GM20000 (cell line): Measurements from ENCODE around the gene SBF2.

Experiments
- DNase-seq: peaks from one replicate; pipeline ENCODE4 v3.0.0; 2012; ENCODE audit warnings: low spot score
- TF ChIP-seq, protein P1 (sequence below): IDR thresholded peaks from 2 replicates; pipeline ENCODE4 v1.5.1; 2012; ENCODE audit warnings: mild to moderate bottlenecking, control low read depth; ENCODE audit errors: extremely low read depth, missing control alignments

The SBF2 gene

DNA sequence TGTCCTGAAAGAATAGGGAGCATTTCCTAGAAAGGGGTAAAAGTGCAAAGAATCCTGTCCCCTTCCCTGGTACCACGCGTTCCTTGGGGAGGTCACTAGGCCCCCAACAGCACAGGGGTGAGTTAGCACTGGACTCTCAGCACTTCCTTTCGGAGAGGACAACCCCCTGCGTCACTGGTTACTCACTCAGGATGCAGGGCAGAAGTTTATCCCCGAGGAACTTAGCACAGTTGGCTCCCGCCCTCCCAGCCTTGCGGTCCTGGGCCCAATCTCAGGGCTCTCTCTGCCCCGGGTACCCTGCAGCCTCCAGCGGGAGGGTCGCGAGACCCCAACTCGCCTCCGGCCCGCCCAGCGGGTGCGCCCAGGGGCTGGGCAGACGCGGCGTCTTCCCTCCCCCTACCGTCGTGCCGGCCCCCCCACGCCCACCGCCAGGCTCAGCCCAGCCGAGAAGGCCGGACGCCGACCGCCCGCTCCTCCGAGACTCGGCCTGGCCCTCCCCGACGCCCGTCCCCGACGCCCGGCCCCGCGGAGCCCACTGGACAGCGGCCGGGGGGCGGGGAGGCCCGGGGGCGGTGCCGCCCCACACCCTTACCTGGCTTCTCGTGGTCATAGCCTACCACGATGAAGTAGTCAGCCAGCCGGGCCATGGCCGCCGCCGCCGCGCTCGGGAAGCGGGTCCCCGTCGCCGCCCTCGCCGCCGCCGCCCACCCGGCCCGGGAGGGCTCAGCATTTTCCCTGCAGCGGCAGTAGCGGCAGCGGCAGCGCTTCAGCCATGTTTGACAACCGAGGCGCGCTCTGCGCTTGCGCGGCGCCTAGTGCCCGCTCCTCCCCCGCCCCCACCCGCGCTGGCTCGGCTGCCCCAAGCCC lies at the start of gene SBF2:
SBF2 (minus strand) TSS at position 797 of the 867 bp plus-strand sequence; CDS start at position 647, 150 bp downstream.
- TF ChIP-seq, protein P1, sequence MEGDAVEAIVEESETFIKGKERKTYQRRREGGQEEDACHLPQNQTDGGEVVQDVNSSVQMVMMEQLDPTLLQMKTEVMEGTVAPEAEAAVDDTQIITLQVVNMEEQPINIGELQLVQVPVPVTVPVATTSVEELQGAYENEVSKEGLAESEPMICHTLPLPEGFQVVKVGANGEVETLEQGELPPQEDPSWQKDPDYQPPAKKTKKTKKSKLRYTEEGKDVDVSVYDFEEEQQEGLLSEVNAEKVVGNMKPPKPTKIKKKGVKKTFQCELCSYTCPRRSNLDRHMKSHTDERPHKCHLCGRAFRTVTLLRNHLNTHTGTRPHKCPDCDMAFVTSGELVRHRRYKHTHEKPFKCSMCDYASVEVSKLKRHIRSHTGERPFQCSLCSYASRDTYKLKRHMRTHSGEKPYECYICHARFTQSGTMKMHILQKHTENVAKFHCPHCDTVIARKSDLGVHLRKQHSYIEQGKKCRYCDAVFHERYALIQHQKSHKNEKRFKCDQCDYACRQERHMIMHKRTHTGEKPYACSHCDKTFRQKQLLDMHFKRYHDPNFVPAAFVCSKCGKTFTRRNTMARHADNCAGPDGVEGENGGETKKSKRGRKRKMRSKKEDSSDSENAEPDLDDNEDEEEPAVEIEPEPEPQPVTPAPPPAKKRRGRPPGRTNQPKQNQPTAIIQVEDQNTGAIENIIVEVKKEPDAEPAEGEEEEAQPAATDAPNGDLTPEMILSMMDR = no peak
- DNase-seq = peak; percentile 92

- TF ChIP-seq, protein P1 = no peak
- no peak for DNase-seq
Measured at GRCh38 chr11:10338287-10338686, 44.3 kb upstream of the SBF2 start.

- DNase-seq = no peak
- TF ChIP-seq, protein P1 = no peak
Measured at GRCh38 chr11:10333490-10333889, 39.5 kb upstream of the SBF2 start.

DNA sequence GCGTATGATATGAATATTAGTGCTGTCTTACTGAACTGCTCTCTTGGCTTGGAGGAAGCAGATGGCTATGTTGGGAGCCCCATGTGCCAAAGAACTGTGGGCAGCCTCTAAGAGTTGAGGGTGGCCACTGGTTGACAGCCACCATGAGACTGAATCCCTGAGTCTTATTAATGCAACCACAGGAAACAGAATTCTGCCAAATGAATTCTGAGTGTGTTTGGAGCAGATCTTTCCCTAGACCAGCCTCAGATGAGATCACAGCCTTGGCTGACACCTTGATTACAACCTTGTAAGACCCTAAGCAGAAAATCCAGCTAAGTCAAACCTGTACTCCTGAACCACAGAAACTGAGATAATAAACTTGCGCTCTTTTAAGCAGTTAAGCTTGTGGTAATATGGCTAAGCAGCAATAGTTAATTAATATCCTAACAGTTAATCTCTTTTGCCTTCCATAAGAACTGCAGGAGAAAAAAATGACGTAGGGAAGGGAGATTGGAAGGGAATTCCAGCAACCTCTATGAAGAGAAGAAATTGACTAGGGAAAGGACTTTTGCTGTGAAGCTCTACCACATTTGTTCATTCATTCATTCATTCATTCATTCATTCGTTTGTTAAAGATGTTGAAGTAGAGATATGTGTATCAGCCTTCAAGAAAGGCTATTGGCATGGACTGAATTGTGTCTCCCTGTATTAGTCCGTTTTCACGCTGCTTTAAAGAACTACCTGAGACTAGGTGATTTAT lies 37.7 kb upstream of the SBF2 start:
- DNase-seq = no peak

DNA sequence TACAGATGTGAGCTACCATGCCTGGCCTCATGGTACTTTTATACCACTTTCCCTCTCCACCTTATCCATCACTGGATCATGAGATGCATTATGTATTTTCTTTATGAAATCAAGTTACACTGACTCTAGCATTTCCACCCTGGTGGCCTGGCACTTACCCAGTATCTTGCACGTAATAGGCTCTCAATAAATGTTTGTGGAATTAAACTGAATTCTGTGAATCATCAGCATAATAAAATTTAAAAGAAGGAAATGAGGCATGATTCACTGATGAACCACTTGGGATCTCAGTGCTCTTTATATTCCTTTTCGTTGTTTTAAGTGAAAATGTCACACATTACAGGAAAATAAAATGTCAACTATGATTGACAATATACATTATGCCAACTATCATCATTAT lies 35.9 kb upstream of the SBF2 start:
- DNase-seq = no peak
- TF ChIP-seq, protein P1 = no peak

More for the DNA sequence above, 37.7 kb upstream of the SBF2 start:
- TF ChIP-seq, protein P1 = no peak

DNA sequence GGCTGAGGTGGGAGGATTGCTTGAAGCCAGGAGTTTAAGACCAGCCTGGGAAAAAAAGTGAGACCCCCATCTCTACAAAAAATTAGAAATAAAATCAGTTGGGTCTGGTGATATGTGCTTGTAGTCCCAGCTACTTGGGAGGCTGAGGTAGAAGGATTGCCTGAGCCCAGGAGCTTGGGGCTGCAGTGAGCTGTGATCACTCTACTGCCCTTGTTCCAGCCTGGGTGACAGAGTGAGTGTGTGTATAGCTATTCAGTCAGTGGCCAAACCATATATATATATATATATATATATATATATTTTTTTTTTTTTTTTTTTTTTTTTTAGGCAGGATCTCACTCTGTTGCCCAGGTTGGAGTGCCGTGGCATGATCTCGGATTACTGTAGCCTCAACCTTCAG lies 35.3 kb upstream of the SBF2 start:
- DNase-seq = no peak
- TF ChIP-seq, protein P1 = no peak
